KOPT-K1 (cell line): Measurements from ENCODE around the gene DNAJC28.

Source experiments
- H3K27ac ChIP-seq: fragments of 200-600 bp; sonication (generic); 2 replicates; pipeline ENCODE4 v1.5.1; 2016; ENCODE audit warnings: antibody characterized with exemption, mild to moderate bottlenecking, low read depth, low read length; ENCODE audit not compliant: poor library complexity, severe bottlenecking
- H3K36me3 ChIP-seq: fragments of 200-600 bp; sonication (generic); 2 replicates; pipeline ENCODE4 v1.5.1; 2017; ENCODE audit warnings: antibody characterized with exemption, mild to moderate bottlenecking, low read length, moderate library complexity; ENCODE audit not compliant: insufficient read depth
- H3K9me3 ChIP-seq: fragments of 200-600 bp; sonication (generic); 2 replicates; pipeline ENCODE4 v1.5.1; 2017; ENCODE audit warnings: antibody characterized with exemption, low read length, mild to moderate bottlenecking; ENCODE audit not compliant: insufficient read depth, poor library complexity, severe bottlenecking

DNAJC28 gene

GRCh38 chr21:33496345-33496744 lies 4.8 kb upstream of the DNAJC28 start:
- H3K27ac ChIP-seq: no peak overlapping the region
- no peaks in the 10 kb centered on the region for H3K9me3 ChIP-seq
- peaks cover 2% of the 10 kb centered on the region; the same call in 1 of the 2 replicates for H3K36me3 ChIP-seq

- Histone ChIP-seq H3K9me3 (no peaks in the 10 kb centered on the region), H3K36me3 (no peaks in the 10 kb centered on the region), H3K27ac (no peak overlapping the region)
Observed at GRCh38 chr21:33495743-33496142, 4.2 kb upstream of the DNAJC28 start.

- Histone ChIP-seq H3K9me3 (no peaks in the 10 kb centered on the region), H3K27ac (no peak overlapping the region), H3K36me3 (no peaks in the 10 kb centered on the region)
Observed at GRCh38 chr21:33493756-33494155, 2.2 kb upstream of the DNAJC28 start.

- H3K36me3 ChIP-seq: no peaks in the 10 kb centered on the region
- H3K27ac ChIP-seq: no peak overlapping the region
- H3K9me3 ChIP-seq: no peaks in the 10 kb centered on the region
Observed at GRCh38 chr21:33492571-33492970, 1.1 kb upstream of the DNAJC28 start.

GRCh38 chr21:33490991-33491372 lies 534 bp downstream of the DNAJC28 start:
- peak overlapping the region; percentile 52 for H3K27ac ChIP-seq
- H3K9me3 ChIP-seq: no peaks in the 10 kb centered on the region
- no peaks in the 10 kb centered on the region for H3K36me3 ChIP-seq

GRCh38 chr21:33488936-33489335 lies 2.6 kb downstream of the DNAJC28 start:
- H3K36me3 ChIP-seq: no peaks in the 10 kb centered on the region
- no peaks in the 10 kb centered on the region for H3K9me3 ChIP-seq
- no peak overlapping the region for H3K27ac ChIP-seq

- no peaks in the 10 kb centered on the region for H3K36me3 ChIP-seq
- no peak overlapping the region for H3K27ac ChIP-seq
Observed at GRCh38 chr21:33487996-33488395, 3.5 kb downstream of the DNAJC28 start.

GRCh38 chr21:33481314-33481943 lies 10.1 kb downstream of the DNAJC28 start:
- no peaks in the 10 kb centered on the region for H3K9me3 ChIP-seq
- no peaks in the 10 kb centered on the region for H3K36me3 ChIP-seq
- no peak overlapping the region for H3K27ac ChIP-seq

More at GRCh38 chr21:33487996-33488395, 3.5 kb downstream of the DNAJC28 start:
- H3K9me3 ChIP-seq: no peaks in the 10 kb centered on the region

GRCh38 chr21:33480481-33481103 lies 10.9 kb downstream of the DNAJC28 start:
- H3K36me3 ChIP-seq: no peaks in the 10 kb centered on the region
- peak overlapping the region; percentile 58 for H3K27ac ChIP-seq
- no peaks in the 10 kb centered on the region for H3K9me3 ChIP-seq

- Histone ChIP-seq H3K36me3 (no peaks in the 10 kb centered on the region), H3K9me3 (no peaks in the 10 kb centered on the region), H3K27ac (peak within 1 kb of the TSS; percentile 62)
Observed at GRCh38 chr21:33479679-33480480, 11.6 kb downstream of the DNAJC28 start, which contains the start of gene TMEM50B. Gene TMEM50B (minus strand): TSS chr21:33479974. CDS start chr21:33468885, 11,089 bp downstream.

GRCh38 chr21:33478935-33479678 lies 12.4 kb downstream of the DNAJC28 start:
- H3K27ac ChIP-seq: peak overlapping the region; percentile 62
- no peaks in the 10 kb centered on the region for H3K9me3 ChIP-seq
- H3K36me3 ChIP-seq: no peaks in the 10 kb centered on the region

GRCh38 chr21:33478182-33478581 lies 13.3 kb downstream of the DNAJC28 start:
- Histone ChIP-seq H3K9me3 (no peaks in the 10 kb centered on the region), H3K36me3 (no peaks in the 10 kb centered on the region), H3K27ac (no peak overlapping the region)

GRCh38 chr21:33477066-33477465 lies 14.4 kb downstream of the DNAJC28 start:
- Histone ChIP-seq H3K9me3 (no peaks in the 10 kb centered on the region), H3K27ac (no peak overlapping the region), H3K36me3 (no peaks in the 10 kb centered on the region)

- Histone ChIP-seq H3K9me3 (no peaks in the 10 kb centered on the region), H3K36me3 (no peaks in the 10 kb centered on the region), H3K27ac (no peak overlapping the region)
Observed at GRCh38 chr21:33473344-33473743, 18.2 kb downstream of the DNAJC28 start.

- Histone ChIP-seq H3K9me3 (no peaks in the 10 kb centered on the region), H3K27ac (no peak overlapping the region), H3K36me3 (no peaks in the 10 kb centered on the region)
Observed at GRCh38 chr21:33470701-33471100, 20.8 kb downstream of the DNAJC28 start.
